Retinal pigment epithelial cell (primary cell): ENCODE results near the gene ERBB4.

ENCODE experiments used
- DNase-seq: peaks from one replicate; pipeline ENCODE4 v3.0.0-alpha.2; 2010; ENCODE audit warnings: low read depth
- H3K4me3 ChIP-seq: 2 replicates; pipeline ENCODE4 v1.5.1; 2011; ENCODE audit warnings: mild to moderate bottlenecking, low read length, control low read depth, moderate library complexity
- CTCF ChIP-seq: conservative IDR thresholded peaks from 2 replicates; pipeline ENCODE4 v1.5.1; 2011; ENCODE audit warnings: low read depth, low read length, control low read depth, inconsistent platforms

Gene ERBB4

DNA sequence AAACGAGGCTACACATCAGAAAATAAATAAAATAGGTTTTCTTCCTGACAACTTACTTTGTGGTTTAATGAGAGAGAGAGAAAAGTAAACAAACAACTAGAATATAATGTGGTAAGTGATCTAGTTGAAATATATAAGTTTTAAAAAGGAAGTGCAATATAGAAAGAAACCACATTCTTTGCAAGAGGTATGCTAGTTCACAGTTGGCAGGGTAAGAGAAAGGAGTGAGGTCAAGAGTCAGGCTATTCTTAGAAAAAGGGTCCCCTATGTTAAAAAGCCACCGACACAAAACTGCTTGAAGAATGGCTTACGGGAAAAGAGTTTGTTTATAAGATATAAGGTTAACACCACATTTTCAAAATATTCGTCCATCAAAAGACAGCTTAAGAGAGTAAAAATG, 462.1 kb downstream of the ERBB4 start:
- H3K4me3 ChIP-seq, result no peak overlapping the region
- DNase-seq, result no peak
- no peak for TF ChIP-seq CTCF

GRCh38 chr2:212073360-212073759, 465.2 kb downstream of the ERBB4 start:
- no peak overlapping the region for H3K4me3 ChIP-seq
- DNase-seq, result no peak
- no peak for TF ChIP-seq CTCF

GRCh38 chr2:212066546-212066945, 472.1 kb downstream of the ERBB4 start:
- TF ChIP-seq CTCF, result no peak
- no peak overlapping the region for H3K4me3 ChIP-seq
- DNase-seq, result peak; percentile 4

- no peak for DNase-seq
- no peak for TF ChIP-seq CTCF
- H3K4me3 ChIP-seq, result no peak overlapping the region
These were observed 474.3 kb downstream of the ERBB4 start for GRCh38 chr2:212064318-212064717.

DNA sequence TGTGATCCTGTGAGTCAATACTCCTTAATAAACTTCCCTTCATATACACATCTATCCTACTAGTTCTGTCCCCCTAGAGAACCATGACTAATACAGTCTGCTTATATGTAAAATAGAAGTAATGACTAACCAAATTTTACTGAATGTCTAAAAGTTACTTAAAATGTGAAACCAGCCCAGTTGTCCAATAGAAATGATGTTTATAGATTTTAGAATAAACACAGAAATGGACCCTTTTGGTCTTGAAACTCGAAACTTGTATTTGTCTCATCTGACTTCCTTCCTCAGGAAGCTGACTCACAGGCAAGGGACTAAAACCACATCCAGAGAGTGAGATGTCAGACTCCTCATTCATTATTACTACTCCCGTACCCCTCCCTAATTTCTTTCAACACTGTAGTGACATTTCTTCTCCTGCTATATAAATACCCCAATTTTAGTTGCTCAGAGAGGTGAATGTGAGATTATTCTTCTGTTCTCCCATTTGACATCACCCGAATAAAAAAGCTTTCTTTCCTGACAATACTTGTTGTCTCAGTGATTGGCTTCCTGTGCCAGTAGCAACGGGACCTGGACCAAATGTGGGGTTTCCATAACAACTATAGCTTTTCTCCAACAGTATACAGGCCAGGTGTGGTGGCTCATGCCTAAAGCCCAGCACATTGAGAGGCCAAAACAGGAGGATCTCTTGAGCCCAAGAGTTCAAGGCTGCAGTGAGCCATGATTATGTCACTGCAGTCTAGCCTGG, 486.0 kb downstream of the ERBB4 start:
- no peak overlapping the region for H3K4me3 ChIP-seq
- no peak for TF ChIP-seq CTCF
- no peak for DNase-seq

DNA sequence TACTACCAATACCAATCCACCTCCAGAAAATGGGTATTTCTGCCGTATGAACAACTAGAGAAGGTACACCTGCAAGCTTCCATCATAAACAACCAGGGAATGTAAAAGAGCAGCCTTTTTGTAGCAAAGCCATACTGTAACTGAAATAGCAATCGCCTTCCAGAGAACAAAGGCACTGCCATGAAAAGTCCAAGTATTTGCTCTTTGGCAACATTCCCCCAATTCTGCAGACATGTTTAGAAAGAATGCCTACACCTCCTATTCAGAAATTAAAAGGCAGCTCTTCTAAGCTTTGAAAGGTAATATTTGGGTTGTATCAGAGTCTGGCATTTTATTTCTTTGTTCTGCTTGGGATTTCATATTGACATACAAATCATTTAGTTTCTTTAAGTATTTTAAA, 487.7 kb downstream of the ERBB4 start:
- no peak for TF ChIP-seq CTCF
- no peak for DNase-seq
- no peak overlapping the region for H3K4me3 ChIP-seq

- H3K4me3 ChIP-seq, result no peak overlapping the region
- no peak for TF ChIP-seq CTCF
- no peak for DNase-seq
These were observed 496.0 kb downstream of the ERBB4 start for GRCh38 chr2:212042562-212042961.
